Sigmoid colon (tissue), 7 donors: ENCODE measurements around the gene WDR53. TPM values are rescaled to one million over a fixed set of nuclear protein-coding genes. Genes with fewer than 3 reads are reported as not detected.
"Not testable (repeated sequence)": the region's sequence is repeated elsewhere in the genome, so short reads cannot be mapped to it uniquely, and the experiment has no call there.

ENCODE experiments used
- DNase-seq: peaks from one replicate; pipeline ENCODE4 v3.0.0-alpha.2; 2019
- H3K27ac ChIP-seq, 4 donors: fragments of 200-600 bp; sonication (generic); one replicate each; pipeline ENCODE4 v1.5.1; 2016 to 2019; ENCODE audit warnings: mild to moderate bottlenecking in 1 of 4
- H3K27me3 ChIP-seq, 3 donors: fragments of 200-600 bp; sonication (generic); one replicate each; pipeline ENCODE4 v1.5.1; 2019; ENCODE audit warnings: mild to moderate bottlenecking in 1 of 3
- H3K36me3 ChIP-seq, 4 donors: fragments of 200-600 bp; sonication (generic); one replicate each; pipeline ENCODE4 v1.5.1; 2016 to 2019
- H3K4me1 ChIP-seq, 4 donors: fragments of 200-600 bp; sonication (generic); one replicate each; pipeline ENCODE4 v1.5.1; 2017 to 2019
- H3K4me3 ChIP-seq, 4 donors: fragments of 200-600 bp; sonication (generic); one replicate each; pipeline ENCODE4 v1.5.1; 2017 to 2019; ENCODE audit warnings: mild to moderate bottlenecking in 2 of 4, moderate library complexity in 1 of 4
- H3K9me3 ChIP-seq, 4 donors: fragments of 200-600 bp in 3 of 4; sonication (generic) in 3 of 4; one replicate each; pipeline versions ENCODE4 v1.5.1 to v1.6.1; 2013 to 2019
- CTCF ChIP-seq, 4 experiments: fragments of 450-650 bp in 3 of 4; fragments of 200-600 bp in 1 of 4; IDR thresholded peaks; one replicate each; pipeline ENCODE4 v1.5.1; 2016 to 2019; ENCODE audit warnings: antibody characterized with exemption in 4 of 4, mild to moderate bottlenecking in 3 of 4, moderate library complexity in 2 of 4
- EP300 ChIP-seq, 4 donors: sonication (generic); formaldehyde crosslinking; IDR thresholded peaks; one replicate each; pipeline ENCODE4 v1.6.1; 2017; ENCODE audit warnings: antibody characterized with exemption in 4 of 4
- POLR2A ChIP-seq, 2 donors: fragments of 450-650 bp; IDR thresholded peaks; one replicate each; pipeline ENCODE4 v1.6.1; 2016; ENCODE audit warnings: antibody characterized with exemption in 2 of 2, mild to moderate bottlenecking in 2 of 2, moderate library complexity in 2 of 2
- POLR2AphosphoS5 ChIP-seq, 4 donors: sonication (generic); formaldehyde crosslinking; IDR thresholded peaks; one replicate each; pipeline ENCODE4 v1.6.1; 2017; ENCODE audit warnings: antibody characterized with exemption in 4 of 4
- WGBS, 2 donors: extraction: QIAGEN DNeasy Blood & Tissue Kit; methylation state at CpG; one replicate each; pipeline ENCODE4 v1.1.7; 2013; 5-methylcytosine and 5-hydroxymethylcytosine counted together
- intact Hi-C: fragments of 100-400 bp; cut with DNase I; formaldehyde crosslinking; loops from one replicate; pipeline ENCODE4 v1.15.1; 2023
- polyA plus RNA-seq, 3 donors: library from polyadenylated mRNA; stranded (reverse); fragments of 200-250 nt; gene quantifications; one replicate each; pipeline ENCODE4 v1.2.3, GENCODE V29; 2013
- total RNA-seq, 4 donors: library from RNA; depleted of rRNA; stranded (reverse); fragments of >200 nt; gene quantifications; one replicate each; pipeline ENCODE4 v1.1.0, GENCODE V29; 2016
- donor health status: healthy with polysubstance abuse.
- donor health status: Bipolar disorder and iron deficiency.
- donor health status: healthy.

The WDR53 gene
- total and polyA plus RNA-seq, 7 donors: 2.9 to 11.4 (median 6.2) TPM

GRCh38 chr3:196553551-196553950 is 14.8 kb downstream of the WDR53 start:
- H3K27me3 ChIP-seq: no peaks in the 10 kb centered on the region
- 94 to 96% methylated on average over 9 of the region's 9 CpGs for WGBS, 2 donors
- TF ChIP-seq POLR2AphosphoS5 (IDR thresholded peaks at IDR 0.05) (no peak), EP300 (IDR thresholded peaks at IDR 0.05) (no peak), CTCF (IDR thresholded peaks at IDR 0.05) (no peak), POLR2A (IDR thresholded peaks at IDR 0.05) (no peak)
- intact Hi-C loops: no loop called here
- no peak for DNase-seq
- H3K36me3 ChIP-seq: peaks cover 0 to 5% (median 0%) of the 10 kb centered on the region in 4 donors
- no peak overlapping the region for H3K4me3 ChIP-seq
- H3K27ac ChIP-seq: no peak overlapping the region
- H3K9me3 ChIP-seq: peaks cover 0 to 7% (median 0%) of the 10 kb centered on the region in 4 donors
- no peaks in the 10 kb centered on the region for H3K4me1 ChIP-seq

GRCh38 chr3:196552253-196552652 is 16.1 kb downstream of the WDR53 start:
- no peak for DNase-seq
- no peak overlapping the region for H3K4me3 ChIP-seq
- 96 to 97% methylated on average over 5 of the region's 5 CpGs for WGBS, 2 donors
- H3K36me3 ChIP-seq: peaks cover 0 to 5% (median 0%) of the 10 kb centered on the region in 4 donors
- no peaks in the 10 kb centered on the region for H3K27me3 ChIP-seq
- H3K4me1 ChIP-seq: no peaks in the 10 kb centered on the region
- intact Hi-C loops: no loop called here
- no peak for TF ChIP-seq CTCF (IDR thresholded peaks at IDR 0.05)
- no peak for TF ChIP-seq POLR2A (IDR thresholded peaks at IDR 0.05)
- TF ChIP-seq POLR2AphosphoS5 (IDR thresholded peaks at IDR 0.05): no peak
- no peak for TF ChIP-seq EP300 (IDR thresholded peaks at IDR 0.05)
- no peak overlapping the region for H3K27ac ChIP-seq
- peaks cover 0 to 7% (median 0%) of the 10 kb centered on the region in 4 donors for H3K9me3 ChIP-seq

- H3K4me3 ChIP-seq, H3K9me3 ChIP-seq, H3K27me3 ChIP-seq, H3K27ac ChIP-seq, intact Hi-C loops, DNase-seq, H3K4me1 ChIP-seq, H3K36me3 ChIP-seq: not testable (repeated sequence)
- WGBS, 2 donors: 83 to 85% methylated on average over 3 of the region's 3 CpGs
Measured at GRCh38 chr3:196550172-196550571, 18.2 kb downstream of the WDR53 start.

GRCh38 chr3:196549312-196549711 is 19.0 kb downstream of the WDR53 start:
- H3K36me3 ChIP-seq, H3K9me3 ChIP-seq, H3K4me3 ChIP-seq, H3K27me3 ChIP-seq, H3K27ac ChIP-seq, DNase-seq, intact Hi-C loops, H3K4me1 ChIP-seq: not testable (repeated sequence)
- 96 to 99% methylated on average over 1 of the region's 1 CpG for WGBS, 2 donors

- H3K9me3 ChIP-seq: peaks cover 0 to 7% (median 0%) of the 10 kb centered on the region in 4 donors
- H3K4me3 ChIP-seq: no peak overlapping the region
- no peak overlapping the region for H3K27ac ChIP-seq
- no peak for DNase-seq
- 92 to 97% methylated on average over 2 of the region's 2 CpGs for WGBS, 2 donors
- TF ChIP-seq POLR2AphosphoS5 (IDR thresholded peaks at IDR 0.05): no peak
- TF ChIP-seq POLR2A (IDR thresholded peaks at IDR 0.05): no peak
- TF ChIP-seq EP300 (IDR thresholded peaks at IDR 0.05): no peak
- TF ChIP-seq CTCF (IDR thresholded peaks at IDR 0.05): no peak
- H3K27me3 ChIP-seq: no peaks in the 10 kb centered on the region
- no peaks in the 10 kb centered on the region for H3K4me1 ChIP-seq
- intact Hi-C loops: no loop called here
- H3K36me3 ChIP-seq: no peaks in the 10 kb centered on the region
Measured at GRCh38 chr3:196547067-196547466, 21.3 kb downstream of the WDR53 start.

GRCh38 chr3:196546537-196546936 is 21.8 kb downstream of the WDR53 start:
- no peak for DNase-seq
- no peak overlapping the region for H3K4me3 ChIP-seq
- H3K27ac ChIP-seq: no peak overlapping the region
- no peaks in the 10 kb centered on the region for H3K4me1 ChIP-seq
- H3K36me3 ChIP-seq: no peaks in the 10 kb centered on the region
- no peak for TF ChIP-seq EP300 (IDR thresholded peaks at IDR 0.05)
- TF ChIP-seq POLR2A (IDR thresholded peaks at IDR 0.05): no peak
- no peak for TF ChIP-seq POLR2AphosphoS5 (IDR thresholded peaks at IDR 0.05)
- TF ChIP-seq CTCF (IDR thresholded peaks at IDR 0.05): no peak
- intact Hi-C loops: no loop called here
- H3K9me3 ChIP-seq: peaks cover 0 to 7% (median 0%) of the 10 kb centered on the region in 4 donors
- no peaks in the 10 kb centered on the region for H3K27me3 ChIP-seq
- WGBS, 2 donors: 70 to 71% methylated on average over 5 of the region's 5 CpGs
